IMR-90 (cell line): Measurements from ENCODE around the gene PEX14. TPM values are rescaled to one million over a fixed set of nuclear protein-coding genes. Genes with fewer than 3 reads are reported as not detected.

Source experiments
- ATAC-seq: fragments of 200-7000 bp; cut with Tn5 transposase; 2 replicates; pipeline ENCODE4 v1.9.1; 2020; ENCODE audit warnings: low read depth, mild to moderate bottlenecking, moderate library complexity
- BruUV-seq: library from RNA; stranded (reverse); fragments of 400-500 nt; replicated peaks from 2 replicates; lab custom pipeline; 2021; lab: Mats Ljungman, UMichigan
- CTCF ChIA-PET: fragments of 300-600 bp; formaldehyde crosslinking; extraction: SDS; loops from one replicate; lab custom pipeline; 2021; ENCODE audit warnings: antibody characterized with exemption; lab: Yijun Ruan, JAX
- POLR2A ChIA-PET: fragments of 300-600 bp; sonication (Branson Sonifier 250); formaldehyde crosslinking; loops from one replicate; lab custom pipeline; 2022; ENCODE audit warnings: antibody characterized with exemption; ENCODE audit not compliant: unreplicated experiment; lab: Charles Lee
- DNase-seq: peaks from one replicate; pipeline ENCODE4 v3.0.0; 2013
- H2AFZ ChIP-seq: replicated peaks from 2 replicates; pipeline ENCODE3; 2013; ENCODE audit warnings: low read length, mild to moderate bottlenecking; ENCODE audit not compliant: poor library complexity
- H2AK5ac ChIP-seq: 2 replicates; pipeline ENCODE4 v1.6.1; 2013; ENCODE audit warnings: low read depth, low read length, inconsistent platforms
- H2AK9ac ChIP-seq: replicated peaks from 2 replicates; pipeline ENCODE3; 2013; ENCODE audit warnings: mild to moderate bottlenecking, low read depth, low read length, moderate library complexity; ENCODE audit not compliant: poor library complexity
- H2BK120ac ChIP-seq: 2 replicates; pipeline ENCODE4 v1.6.1; 2013; ENCODE audit warnings: low read depth, low read length, inconsistent platforms
- H2BK15ac ChIP-seq: 3 replicates; pipeline ENCODE4 v1.6.1; 2013; ENCODE audit warnings: low read depth, low read length, inconsistent platforms
- H2BK20ac ChIP-seq: 2 replicates; pipeline ENCODE4 v1.6.1; 2013; ENCODE audit warnings: low read depth, mild to moderate bottlenecking, inconsistent platforms, low read length, moderate library complexity
- H2BK5ac ChIP-seq: 2 replicates; pipeline ENCODE4 v1.6.1; 2013; ENCODE audit warnings: mild to moderate bottlenecking, low read depth, low read length, inconsistent platforms; ENCODE audit not compliant: poor library complexity, severe bottlenecking
- H3K14ac ChIP-seq: replicated peaks from 2 replicates; pipeline ENCODE4 v1.6.1; 2013; ENCODE audit warnings: low read depth, low read length, inconsistent platforms
- H3K18ac ChIP-seq: 2 replicates; pipeline ENCODE4 v1.6.1; 2013; ENCODE audit warnings: low read depth, low read length, control low read depth
- H3K23ac ChIP-seq: 2 replicates; pipeline ENCODE4 v1.6.1; 2013; ENCODE audit warnings: low read depth, low read length, inconsistent platforms
- H3K27ac ChIP-seq: 2 replicates; pipeline ENCODE4 v1.5.1; 2013; ENCODE audit warnings: mild to moderate bottlenecking, control low read depth, low read length; ENCODE audit not compliant: insufficient read depth
- H3K27me3 ChIP-seq: 2 replicates; pipeline ENCODE4 v1.6.1; 2013; ENCODE audit warnings: low read length; ENCODE audit not compliant: control insufficient read depth, insufficient read depth
- H3K36me3 ChIP-seq: 2 replicates; pipeline ENCODE4 v1.6.1; 2013; ENCODE audit warnings: low read length, mixed read lengths; ENCODE audit not compliant: control insufficient read depth, insufficient read depth
- H3K4ac ChIP-seq: 2 replicates; pipeline ENCODE4 v1.6.1; 2013; ENCODE audit warnings: low read depth, low read length, inconsistent platforms
- H3K4me1 ChIP-seq: 2 replicates; pipeline ENCODE4 v1.6.1; 2013; ENCODE audit warnings: low read length, mixed read lengths; ENCODE audit not compliant: control insufficient read depth, insufficient read depth
- H3K4me2 ChIP-seq: 2 replicates; pipeline ENCODE4 v1.6.1; 2013; ENCODE audit warnings: low read depth, mild to moderate bottlenecking, control low read depth, low read length, moderate library complexity
- H3K4me3 ChIP-seq: 2 replicates; pipeline ENCODE4 v1.5.1; 2013; ENCODE audit warnings: low read depth, mild to moderate bottlenecking, control low read depth, low read length, moderate library complexity; ENCODE audit not compliant: insufficient read depth
- H3K56ac ChIP-seq: 2 replicates; pipeline ENCODE4 v1.6.1; 2013; ENCODE audit warnings: low read length, inconsistent platforms; ENCODE audit not compliant: insufficient read depth; ENCODE audit errors: extremely low read depth
- H3K79me1 ChIP-seq, 2 experiments: 2 replicates each; pipeline ENCODE4 v1.6.1; 2013; ENCODE audit warnings: low read length in 2 of 2, inconsistent platforms in 1 of 2, low read depth in 1 of 2
- H3K9ac ChIP-seq: 2 replicates; pipeline ENCODE4 v1.6.1; 2013; ENCODE audit warnings: low read depth, low read length, control low read depth
- H3K9me1 ChIP-seq: 2 replicates; pipeline ENCODE4 v1.6.1; 2013; ENCODE audit warnings: low read length, inconsistent platforms; ENCODE audit not compliant: insufficient read depth
- H3K9me3 ChIP-seq: 2 replicates; pipeline ENCODE4 v1.6.1; 2013; ENCODE audit warnings: low read length; ENCODE audit not compliant: control insufficient read depth, insufficient read depth
- H4K20me1 ChIP-seq: 2 replicates; pipeline ENCODE4 v1.6.1; 2013; ENCODE audit warnings: low read length, inconsistent platforms; ENCODE audit not compliant: insufficient read depth
- H4K5ac ChIP-seq: 2 replicates; pipeline ENCODE4 v1.6.1; 2013; ENCODE audit warnings: mild to moderate bottlenecking, low read depth, low read length, control low read depth
- H4K8ac ChIP-seq, 2 experiments: 2 replicates each; pipeline ENCODE4 v1.6.1; 2013; ENCODE audit warnings: low read depth in 2 of 2, low read length in 2 of 2, control low read depth in 1 of 2, inconsistent platforms in 1 of 2
- H4K91ac ChIP-seq: 2 replicates; pipeline ENCODE4 v1.6.1; 2013; ENCODE audit warnings: low read depth, low read length, inconsistent platforms; ENCODE audit not compliant: insufficient read depth
- BHLHE40 ChIP-seq: fragments of 150-350 bp; IDR thresholded peaks from 2 replicates; pipeline ENCODE4 v1.6.1; 2016; ENCODE audit warnings: mild to moderate bottlenecking, low read depth, low read length
- CEBPB ChIP-seq: IDR thresholded peaks from 2 replicates; pipeline ENCODE4 v1.6.1; 2012; ENCODE audit warnings: low read depth, low read length, improper control_type of control experiment
- CHD1 ChIP-seq: IDR thresholded peaks from 2 replicates; pipeline ENCODE4 v1.6.1; 2012; ENCODE audit warnings: low read depth, low read length, improper control_type of control experiment
- ELK1 ChIP-seq: fragments of 150-350 bp; IDR thresholded peaks from 2 replicates; pipeline ENCODE4 v1.6.1; 2016; ENCODE audit warnings: low read depth, mild to moderate bottlenecking, low read length, moderate library complexity, borderline replicate concordance
- FOS ChIP-seq: fragments of 150-350 bp; IDR thresholded peaks from 2 replicates; pipeline ENCODE4 v1.6.1; 2016; ENCODE audit warnings: low read depth, low read length
- MAFK ChIP-seq: IDR thresholded peaks from 2 replicates; pipeline ENCODE4 v1.6.1; 2012; ENCODE audit warnings: low read depth, low read length, improper control_type of control experiment
- MAZ ChIP-seq: IDR thresholded peaks from 2 replicates; pipeline ENCODE4 v1.6.1; 2012; ENCODE audit warnings: low read depth, mild to moderate bottlenecking, low read length, improper control_type of control experiment, moderate library complexity, borderline replicate concordance
- NFE2L2 ChIP-seq: fragments of 150-350 bp; IDR thresholded peaks from 2 replicates; pipeline ENCODE4 v1.6.1; 2016; ENCODE audit warnings: low read depth, mild to moderate bottlenecking, low read length
- POLR2A ChIP-seq: IDR thresholded peaks from 2 replicates; pipeline ENCODE4 v1.6.1; 2012; ENCODE audit warnings: mild to moderate bottlenecking, low read depth, low read length
- RAD21 ChIP-seq: IDR thresholded peaks from 2 replicates; pipeline ENCODE4 v1.6.1; 2012; ENCODE audit warnings: low read length, improper control_type of control experiment
- RCOR1 ChIP-seq: IDR thresholded peaks from 2 replicates; pipeline ENCODE4 v1.6.1; 2012; ENCODE audit warnings: mild to moderate bottlenecking, low read length, improper control_type of control experiment; ENCODE audit not compliant: insufficient replicate concordance
- SMC3 ChIP-seq: fragments of 150-350 bp; IDR thresholded peaks from 2 replicates; pipeline ENCODE4 v1.6.1; 2016; ENCODE audit warnings: low read depth, mild to moderate bottlenecking, antibody characterized with exemption, low read length, moderate library complexity
- USF2 ChIP-seq: fragments of 150-350 bp; IDR thresholded peaks from 2 replicates; pipeline ENCODE4 v1.6.1; 2017; ENCODE audit warnings: mild to moderate bottlenecking, antibody characterized with exemption, low read length, low read depth
- WGBS, 2 experiments: methylation state at CpG; one replicate each; pipeline versions ENCODE4 v1.1.5 to v1.1.7; 2013; ENCODE audit warnings: missing lambda C conversion rate in 2 of 2; ENCODE audit not compliant: insufficient read length in 1 of 2; ENCODE audit errors: extremely low coverage in 2 of 2; 5-methylcytosine and 5-hydroxymethylcytosine counted together
- dilution Hi-C: fragments of 300-500 bp; cut with HindIII; formaldehyde crosslinking; loops from one replicate; pipeline ENCODE4 v1.14.3; 2018; ENCODE audit warnings: low sequenced_read_pairs; ENCODE audit not compliant: unreplicated experiment
- in situ Hi-C: fragments of 300-500 bp; cut with MboI; formaldehyde crosslinking; loops from 3 replicates; pipeline ENCODE4 v1.14.3; 2019; ENCODE audit warnings: low sequenced_read_pairs, inconsistent platforms, mixed read lengths
- intact Hi-C: fragments of 100-400 bp; cut with micrococcal nuclease; formaldehyde crosslinking; loops from 2 replicates; pipeline ENCODE4 v1.10.0; 2022
- polyA plus RNA-seq, 3 experiments: library from polyadenylated mRNA; depleted of rRNA; stranded (reverse); fragments of >200 nt; gene quantifications; 2 replicates each; pipeline ENCODE4 v1.2.3, GENCODE V29; 2012; ENCODE audit warnings: low replicate concordance in 1 of 3
- total RNA-seq: library from RNA; depleted of rRNA; stranded (reverse); fragments of >200 nt; gene quantifications from 2 replicates; pipeline ENCODE4 v1.2.3, GENCODE V29; 2012

The PEX14 gene
- total and polyA plus RNA-seq, 2 of the 4 experiments (the other 2 are of a cell fraction) = 9.5 to 22.5 TPM

- Histone ChIP-seq H3K36me3 (no peaks in the 10 kb centered on the region), H3K9ac (no peak overlapping the region), H2AK9ac (no peak overlapping the region), H2BK120ac (no peak overlapping the region), H2AK5ac (no peak overlapping the region), H3K27ac (no peak overlapping the region), H4K8ac (no peak overlapping the region), H3K9me1 (no peaks in the 10 kb centered on the region), H2BK15ac (no peak overlapping the region), H3K23ac (no peak overlapping the region), H3K4me1 (peaks cover 3% of the 10 kb centered on the region; the same call in 1 of the 2 replicates), H2BK5ac (peak overlapping the region; percentile 35), H3K4me2 (no peak overlapping the region), H3K4me3 (no peak overlapping the region), H4K20me1 (no peaks in the 10 kb centered on the region), H3K9me3 (no peaks in the 10 kb centered on the region), H2BK20ac (no peak overlapping the region), H3K27me3 (peaks cover 7% of the 10 kb centered on the region; the same call in 1 of the 2 replicates), H3K56ac (no peak overlapping the region), H2AFZ (no peak overlapping the region), H3K4ac (no peak overlapping the region), H3K14ac (no peak overlapping the region), H4K91ac (no peak overlapping the region), H3K18ac (no peak overlapping the region), H4K5ac (no peak overlapping the region), H3K79me1 (no peaks in the 10 kb centered on the region)
- 86 to 100% methylated on average over 1 to 5 of the region's 5 CpGs for WGBS, 2 experiments
- no TSS peak for BruUV-seq
- TF ChIP-seq NFE2L2 (no peak), CHD1 (no peak), USF2 (no peak), BHLHE40 (no peak), POLR2A (no peak), RAD21 (no peak), MAZ (no peak), CEBPB (no peak), RCOR1 (no peak), MAFK (no peak), ELK1 (no peak), SMC3 (no peak), FOS (no peak)
- POLR2A ChIA-PET = no interaction called here
- ATAC-seq (no peak), DNase-seq (no peak)
- in situ Hi-C loops = no loop called here
- intact Hi-C loops = no loop called here
- dilution Hi-C loops = no loop called here
- CTCF ChIA-PET = no interaction called here
Observed at GRCh38 chr1:10661453-10661852, 186.7 kb downstream of the PEX14 start.
